ENCODE data around the gene RAD23B. TPM values are rescaled to one million over a fixed set of nuclear protein-coding genes. Genes with fewer than 3 reads are reported as not detected.
"Not testable (repeated sequence)": the region's sequence is repeated elsewhere in the genome, so short reads cannot be mapped to it uniquely, and the experiment has no call there.

Gene RAD23B
- 100 to 1,000 TPM; 120 to 164 (median 142) TPM for polyA plus RNA-seq (ENCODE audit: insufficient read length in 4 of 4)

- peak; percentile 95 to 98 (median 98) for DNase-seq (ENCODE audit: low read depth in 4 of 4, low spot score in 3 of 4)
Measured at GRCh38 chr9:107282759-107283622, at the start of gene RAD23B. RAD23B (plus strand) TSS chr9:107283279; CDS start chr9:107283630, 351 bp downstream.

GRCh38 chr9:107235765-107236442 is 47.2 kb upstream of the RAD23B start:
- DNase-seq (ENCODE audit: low read depth in 4 of 4, low spot score in 3 of 4), result no peak

- DNase-seq (ENCODE audit: low read depth in 4 of 4, low spot score in 3 of 4), result no peak
Measured at GRCh38 chr9:107237873-107238272, 45.2 kb upstream of the RAD23B start.

- DNase-seq (ENCODE audit: low read depth in 4 of 4, low spot score in 3 of 4), result no peak
Measured at GRCh38 chr9:107239474-107239873, 43.6 kb upstream of the RAD23B start.

- no peak for DNase-seq (ENCODE audit: low read depth in 4 of 4, low spot score in 3 of 4)
Measured at GRCh38 chr9:107240260-107240659, 42.8 kb upstream of the RAD23B start.

GRCh38 chr9:107242073-107243030 is 40.7 kb upstream of the RAD23B start:
- DNase-seq (ENCODE audit: low read depth in 4 of 4, low spot score in 3 of 4), result no peak

GRCh38 chr9:107243742-107244141 is 39.3 kb upstream of the RAD23B start:
- no peak for DNase-seq (ENCODE audit: low read depth in 4 of 4, low spot score in 3 of 4)

- DNase-seq (ENCODE audit: low read depth in 4 of 4, low spot score in 3 of 4), result no peak
Measured at GRCh38 chr9:107246259-107247254, 36.5 kb upstream of the RAD23B start.

GRCh38 chr9:107248714-107249113 is 34.4 kb upstream of the RAD23B start:
- no peak for DNase-seq (ENCODE audit: low read depth in 4 of 4, low spot score in 3 of 4)

- DNase-seq (ENCODE audit: low read depth in 4 of 4, low spot score in 3 of 4), result peak in 1 of 4 donors; percentile 29
Measured at GRCh38 chr9:107249131-107249533, 33.9 kb upstream of the RAD23B start.

GRCh38 chr9:107249665-107250285 is 33.3 kb upstream of the RAD23B start:
- no peak for DNase-seq (ENCODE audit: low read depth in 4 of 4, low spot score in 3 of 4)

GRCh38 chr9:107251756-107252322 is 31.2 kb upstream of the RAD23B start:
- DNase-seq (ENCODE audit: low read depth in 4 of 4, low spot score in 3 of 4), result no peak

- no peak for DNase-seq (ENCODE audit: low read depth in 4 of 4, low spot score in 3 of 4)
Measured at GRCh38 chr9:107258919-107259318, 24.2 kb upstream of the RAD23B start.

GRCh38 chr9:107259751-107260313 is 23.2 kb upstream of the RAD23B start:
- not testable (repeated sequence) for DNase-seq (ENCODE audit: low read depth in 4 of 4, low spot score in 3 of 4)

- DNase-seq (ENCODE audit: low read depth in 4 of 4, low spot score in 3 of 4), result no peak
Measured at GRCh38 chr9:107260437-107261081, 22.5 kb upstream of the RAD23B start.

GRCh38 chr9:107261106-107261505 is 22.0 kb upstream of the RAD23B start:
- DNase-seq (ENCODE audit: low read depth in 4 of 4, low spot score in 3 of 4), result no peak

- DNase-seq (ENCODE audit: low read depth in 4 of 4, low spot score in 3 of 4), result no peak
Measured at GRCh38 chr9:107263289-107263688, 19.8 kb upstream of the RAD23B start.

Measured in left renal pelvis (tissue), 4 donors.